A673 (cell line): Measurements from ENCODE around the gene ZSCAN20. TPM values are rescaled to one million over a fixed set of nuclear protein-coding genes. Genes with fewer than 3 reads are reported as not detected.

Source experiments
- BruUV-seq: library from RNA; stranded (reverse); fragments of 400-500 nt; replicated peaks from 2 replicates; lab custom pipeline; 2021; lab: Mats Ljungman, UMichigan
- CTCF ChIA-PET: fragments of 300-600 bp; sonication (Branson Sonifier 250); formaldehyde crosslinking; loops from one replicate; lab custom pipeline; 2022; ENCODE audit warnings: antibody characterized with exemption; lab: Charles Lee
- POLR2A ChIA-PET: fragments of 300-600 bp; sonication (Branson Sonifier 250); formaldehyde crosslinking; loops from one replicate; lab custom pipeline; 2022; ENCODE audit warnings: antibody characterized with exemption; ENCODE audit not compliant: low non-redundant PET; lab: Charles Lee
- DNase-seq: peaks from one replicate; pipeline ENCODE4 v3.0.0-alpha.2; 2015; ENCODE audit warnings: low spot score
- H3K27ac ChIP-seq: fragments of 200-600 bp; sonication (generic); 2 replicates; pipeline ENCODE4 v1.5.1; 2016; ENCODE audit warnings: mixed run types, low read depth, mild to moderate bottlenecking, mixed read lengths, antibody characterized with exemption, low read length; ENCODE audit not compliant: poor library complexity, severe bottlenecking
- H3K27me3 ChIP-seq: fragments of 200-600 bp; sonication (generic); replicated peaks from 2 replicates; pipeline ENCODE4 v1.6.1; 2017; ENCODE audit warnings: mixed run types, low read depth, mild to moderate bottlenecking, mixed read lengths, antibody characterized with exemption, low read length; ENCODE audit not compliant: insufficient read depth, poor library complexity
- H3K36me3 ChIP-seq: fragments of 200-600 bp; sonication (generic); 2 replicates; pipeline ENCODE4 v1.6.1; 2016; ENCODE audit warnings: mixed run types, mild to moderate bottlenecking, mixed read lengths, antibody characterized with exemption, low read length; ENCODE audit not compliant: insufficient read depth, poor library complexity, severe bottlenecking
- H3K4me1 ChIP-seq: fragments of 200-600 bp; sonication (generic); 2 replicates; pipeline ENCODE4 v1.6.1; 2017; ENCODE audit warnings: mixed run types, mild to moderate bottlenecking, mixed read lengths, antibody characterized with exemption, low read length; ENCODE audit not compliant: insufficient read depth, poor library complexity, severe bottlenecking
- H3K4me3 ChIP-seq: fragments of 200-600 bp; sonication (generic); 2 replicates; pipeline ENCODE4 v1.5.1; 2016; ENCODE audit warnings: low read depth, mixed run types, mild to moderate bottlenecking, mixed read lengths, low read length; ENCODE audit not compliant: poor library complexity, severe bottlenecking
- H3K9me3 ChIP-seq: fragments of 200-600 bp; sonication (generic); 2 replicates; pipeline ENCODE4 v1.6.1; 2016; ENCODE audit warnings: mixed run types, low read depth, mild to moderate bottlenecking, mixed read lengths, antibody characterized with exemption, low read length; ENCODE audit not compliant: poor library complexity, severe bottlenecking
- EZH2 ChIP-seq: fragments of 200-600 bp; sonication (generic); IDR thresholded peaks from 2 replicates; pipeline ENCODE4 v1.6.1; 2017; ENCODE audit warnings: borderline replicate concordance, low read depth, mild to moderate bottlenecking, mixed read lengths, antibody characterized with exemption, low read length; ENCODE audit not compliant: poor library complexity, severe bottlenecking
- intact Hi-C: fragments of 100-400 bp; cut with micrococcal nuclease; formaldehyde crosslinking; loops from one replicate; pipeline ENCODE4 v1.10.0; 2022; ENCODE audit not compliant: unreplicated experiment
- total RNA-seq: library from RNA; stranded (reverse); gene quantifications from 2 replicates; pipeline ENCODE4 v1.2.3, GENCODE V29; 2021
- TF ChIP-seq, protein P1 (sequence below): fragments of 300-800, 200-600 bp; sonication (generic); conservative IDR thresholded peaks from 2 replicates; pipeline ENCODE4 v1.5.1; 2017; ENCODE audit warnings: low read depth, mild to moderate bottlenecking, antibody characterized with exemption, low read length, moderate library complexity, mixed read lengths

The ZSCAN20 gene
- total RNA-seq, 1 experiment from 2014 or later, result 4.5 TPM

- BruUV-seq, result no TSS peak
- DNase-seq, result no peak
- Histone ChIP-seq H3K36me3 (no peaks in the 10 kb centered on the region), H3K9me3 (no peaks in the 10 kb centered on the region), H3K27me3 (no peaks in the 10 kb centered on the region), H3K27ac (no peak overlapping the region), H3K4me1 (peaks cover 4% of the 10 kb centered on the region), H3K4me3 (no peak overlapping the region)
- ChIA-PET CTCF (interaction anchor here (0.7 kb wide), 1 partner anchor 893 kb away, joined by 3 read pairs; no protein-coding TSS in a partner anchor), POLR2A (no interaction called here)
- no peak for TF ChIP-seq EZH2
- TF ChIP-seq, protein P1, sequence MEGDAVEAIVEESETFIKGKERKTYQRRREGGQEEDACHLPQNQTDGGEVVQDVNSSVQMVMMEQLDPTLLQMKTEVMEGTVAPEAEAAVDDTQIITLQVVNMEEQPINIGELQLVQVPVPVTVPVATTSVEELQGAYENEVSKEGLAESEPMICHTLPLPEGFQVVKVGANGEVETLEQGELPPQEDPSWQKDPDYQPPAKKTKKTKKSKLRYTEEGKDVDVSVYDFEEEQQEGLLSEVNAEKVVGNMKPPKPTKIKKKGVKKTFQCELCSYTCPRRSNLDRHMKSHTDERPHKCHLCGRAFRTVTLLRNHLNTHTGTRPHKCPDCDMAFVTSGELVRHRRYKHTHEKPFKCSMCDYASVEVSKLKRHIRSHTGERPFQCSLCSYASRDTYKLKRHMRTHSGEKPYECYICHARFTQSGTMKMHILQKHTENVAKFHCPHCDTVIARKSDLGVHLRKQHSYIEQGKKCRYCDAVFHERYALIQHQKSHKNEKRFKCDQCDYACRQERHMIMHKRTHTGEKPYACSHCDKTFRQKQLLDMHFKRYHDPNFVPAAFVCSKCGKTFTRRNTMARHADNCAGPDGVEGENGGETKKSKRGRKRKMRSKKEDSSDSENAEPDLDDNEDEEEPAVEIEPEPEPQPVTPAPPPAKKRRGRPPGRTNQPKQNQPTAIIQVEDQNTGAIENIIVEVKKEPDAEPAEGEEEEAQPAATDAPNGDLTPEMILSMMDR, result no peak
- intact Hi-C loops, result loop anchor here (5.0 kb wide), 1 partner anchor 97 kb away; no protein-coding TSS in a partner anchor
Measured at GRCh38 chr1:33459691-33460090, 12.8 kb upstream of the ZSCAN20 start.

- POLR2A ChIA-PET, result no interaction called here
- CTCF ChIA-PET, result no interaction called here
- no peak overlapping the region for H3K27ac ChIP-seq
- H3K9me3 ChIP-seq, result no peaks in the 10 kb centered on the region
- BruUV-seq, result no TSS peak
- no peak overlapping the region for H3K4me3 ChIP-seq
- no peaks in the 10 kb centered on the region for H3K36me3 ChIP-seq
- H3K27me3 ChIP-seq, result no peaks in the 10 kb centered on the region
- DNase-seq, result no peak
- TF ChIP-seq, protein P1, result no peak
- no peak for TF ChIP-seq EZH2
- intact Hi-C loops, result no loop called here
- H3K4me1 ChIP-seq, result peaks cover 4% of the 10 kb centered on the region
Measured at GRCh38 chr1:33460144-33460543, 12.3 kb upstream of the ZSCAN20 start.

DNA sequence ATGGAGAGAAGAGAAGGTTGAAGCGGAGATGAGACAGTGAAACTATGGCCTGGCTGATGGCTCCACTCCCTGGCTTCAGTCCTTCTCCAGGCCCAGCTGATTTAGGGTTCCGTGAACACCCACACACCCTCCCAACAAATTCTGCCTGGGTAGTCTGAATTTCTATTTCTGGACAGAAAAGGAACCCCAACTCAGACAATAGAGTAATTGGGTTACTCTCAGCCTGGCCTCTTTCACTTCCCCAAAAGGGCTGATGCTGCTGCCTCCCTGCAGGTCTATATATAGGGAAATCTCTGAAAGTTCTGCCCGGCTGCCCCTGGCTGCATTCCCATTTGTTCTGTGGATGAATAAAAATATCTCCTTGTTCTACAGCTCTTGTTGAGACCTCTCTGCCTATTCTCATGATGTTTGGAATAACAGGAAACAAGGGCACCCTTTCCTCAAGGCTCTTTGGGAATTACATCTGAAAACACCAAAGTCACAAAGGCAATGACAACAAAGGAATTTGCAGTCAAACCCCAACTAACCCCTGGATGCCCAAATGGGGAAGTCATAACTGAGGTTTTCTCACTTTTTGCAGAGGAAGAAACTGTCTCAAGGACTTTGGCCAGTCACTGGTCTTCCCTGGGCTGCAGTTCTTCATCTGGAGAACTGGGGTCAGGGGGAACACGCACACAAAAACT is 11.4 kb upstream of the ZSCAN20 start:
- Histone ChIP-seq H3K27ac (no peak overlapping the region), H3K9me3 (no peaks in the 10 kb centered on the region), H3K4me1 (no peaks in the 10 kb centered on the region), H3K4me3 (no peak overlapping the region), H3K27me3 (no peaks in the 10 kb centered on the region), H3K36me3 (no peaks in the 10 kb centered on the region)
- intact Hi-C loops, result no loop called here
- BruUV-seq, result no TSS peak
- CTCF ChIA-PET, result no interaction called here
- no peak for DNase-seq
- POLR2A ChIA-PET, result no interaction called here
- TF ChIP-seq, protein P1, result no peak
